Neural cell (in vitro differentiated cells): ENCODE results near the gene ROPN1.
"Not testable (repeated sequence)": the region's sequence is repeated elsewhere in the genome, so short reads cannot be mapped to it uniquely, and the experiment has no call there.

Source experiments
- EZH2 ChIP-seq: fragments of 200-600, 300-800 bp; shearing (Covaris generic), sonication (generic); IDR thresholded peaks from 2 replicates; pipeline ENCODE4 v1.6.1; 2014; ENCODE audit warnings: antibody characterized with exemption, low read length, borderline replicate concordance, mild to moderate bottlenecking; ENCODE audit not compliant: insufficient read depth, poor library complexity, severe bottlenecking
- POLR2AphosphoS5 ChIP-seq: IDR thresholded peaks from 2 replicates; pipeline ENCODE4 v1.6.1; 2012
- TAF1 ChIP-seq: IDR thresholded peaks from 2 replicates; pipeline ENCODE4 v1.6.1; 2012; ENCODE audit warnings: low read depth
- TF ChIP-seq, protein P1 (sequence below): fragments of 450-650 bp; IDR thresholded peaks from 2 replicates; pipeline ENCODE4 v1.5.1; 2014; ENCODE audit warnings: antibody characterized with exemption, mild to moderate bottlenecking, moderate library complexity; ENCODE audit not compliant: poor library complexity, severe bottlenecking

- not testable (repeated sequence) for TF ChIP-seq EZH2, POLR2AphosphoS5, TAF1
- TF ChIP-seq, protein P1, sequence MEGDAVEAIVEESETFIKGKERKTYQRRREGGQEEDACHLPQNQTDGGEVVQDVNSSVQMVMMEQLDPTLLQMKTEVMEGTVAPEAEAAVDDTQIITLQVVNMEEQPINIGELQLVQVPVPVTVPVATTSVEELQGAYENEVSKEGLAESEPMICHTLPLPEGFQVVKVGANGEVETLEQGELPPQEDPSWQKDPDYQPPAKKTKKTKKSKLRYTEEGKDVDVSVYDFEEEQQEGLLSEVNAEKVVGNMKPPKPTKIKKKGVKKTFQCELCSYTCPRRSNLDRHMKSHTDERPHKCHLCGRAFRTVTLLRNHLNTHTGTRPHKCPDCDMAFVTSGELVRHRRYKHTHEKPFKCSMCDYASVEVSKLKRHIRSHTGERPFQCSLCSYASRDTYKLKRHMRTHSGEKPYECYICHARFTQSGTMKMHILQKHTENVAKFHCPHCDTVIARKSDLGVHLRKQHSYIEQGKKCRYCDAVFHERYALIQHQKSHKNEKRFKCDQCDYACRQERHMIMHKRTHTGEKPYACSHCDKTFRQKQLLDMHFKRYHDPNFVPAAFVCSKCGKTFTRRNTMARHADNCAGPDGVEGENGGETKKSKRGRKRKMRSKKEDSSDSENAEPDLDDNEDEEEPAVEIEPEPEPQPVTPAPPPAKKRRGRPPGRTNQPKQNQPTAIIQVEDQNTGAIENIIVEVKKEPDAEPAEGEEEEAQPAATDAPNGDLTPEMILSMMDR = not testable (repeated sequence)
Measured at GRCh38 chr3:124017502-124017901, 25.6 kb upstream of the ROPN1 start.
